Measurements from ENCODE around the gene SLC5A1.
"Not testable (repeated sequence)": the region's sequence is repeated elsewhere in the genome, so short reads cannot be mapped to it uniquely, and the experiment has no call there.

The SLC5A1 gene

DNA sequence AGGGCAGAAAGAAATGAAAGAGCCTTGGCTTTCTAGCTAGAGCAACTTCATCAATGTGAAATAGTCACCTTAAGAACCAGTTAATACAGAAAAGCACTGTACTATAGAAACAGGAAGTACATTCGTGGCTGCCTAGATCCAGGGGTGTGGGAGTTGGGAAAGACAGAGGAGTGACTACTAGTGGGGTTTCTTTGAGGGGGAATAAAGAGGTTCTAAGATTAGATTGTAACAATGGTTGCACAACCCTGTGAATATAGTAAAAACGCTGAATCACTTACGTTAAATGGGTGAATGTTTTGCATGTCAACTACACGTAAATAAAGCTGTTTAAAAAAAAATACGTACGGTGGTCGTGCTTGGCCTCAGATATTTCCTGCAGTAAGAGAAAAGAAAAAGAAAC lies 107.6 kb downstream of the SLC5A1 start:
- DNase-seq: not testable (repeated sequence)

- DNase-seq: not testable (repeated sequence)
Observed at GRCh38 chr22:32151641-32152040, 108.6 kb downstream of the SLC5A1 start.

GRCh38 chr22:32154727-32155126 lies 111.7 kb downstream of the SLC5A1 start:
- not testable (repeated sequence) for DNase-seq

DNA sequence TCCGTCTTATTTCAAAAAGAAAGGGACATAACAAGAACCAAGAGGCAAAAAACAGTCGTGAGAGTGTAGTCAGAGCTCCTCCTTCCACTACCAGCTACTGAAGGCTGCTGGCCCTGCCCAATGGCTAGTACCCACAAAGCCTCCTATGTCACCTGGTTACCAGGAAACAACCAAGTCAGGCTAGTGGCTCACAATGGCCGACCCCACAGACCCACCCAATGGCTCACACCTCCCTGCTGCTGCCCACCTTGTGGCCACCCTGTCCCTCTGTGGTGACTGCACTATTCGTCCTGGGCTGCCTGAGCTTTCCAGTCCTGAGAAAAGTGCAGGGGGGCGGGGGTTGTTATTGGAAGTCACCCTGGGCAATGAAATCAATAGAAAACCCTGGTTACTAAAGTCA lies 114.6 kb downstream of the SLC5A1 start:
- not testable (repeated sequence) for DNase-seq

GRCh38 chr22:32158712-32159533 lies 115.9 kb downstream of the SLC5A1 start, which contains the start of gene C22orf42:
TSS of gene C22orf42 (minus strand) at chr22:32159303. CDS start at chr22:32159215, 88 bp downstream.
- no peak for DNase-seq

DNA sequence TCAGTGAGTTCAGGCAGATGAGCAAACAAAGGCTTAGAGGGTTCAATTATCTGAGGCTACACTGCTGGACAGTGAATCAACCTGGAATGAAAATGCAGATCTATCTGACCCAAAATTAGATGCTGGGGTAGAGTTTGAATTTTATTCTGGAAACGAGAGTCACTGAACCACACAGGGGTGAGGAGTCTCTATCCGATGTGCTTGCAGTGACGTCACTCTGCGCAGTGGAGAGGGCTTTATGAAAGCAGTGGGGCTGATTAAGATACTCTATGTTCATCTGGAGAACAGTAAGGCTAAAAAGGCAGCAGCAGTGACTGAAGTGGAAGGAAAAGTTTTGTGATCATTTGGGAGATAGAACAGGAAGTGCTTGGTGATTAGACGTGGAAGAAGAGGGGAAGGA lies 117.3 kb downstream of the SLC5A1 start:
- DNase-seq: not testable (repeated sequence)

All from activated gamma-delta T cell treated with Interleukin-2 at 50 U/mL for 16 hours (primary cell).